HG03159 (cell line): Measurements from ENCODE around the gene HGFAC.
"Not testable (repeated sequence)": the region's sequence is repeated elsewhere in the genome, so short reads cannot be mapped to it uniquely, and the experiment has no call there.

Source experiments
- ATAC-seq: cut with Tn5 transposase; IDR thresholded peaks from one replicate; pipeline ENCODE4 v1.9.1; 2021; ENCODE audit warnings: mild to moderate bottlenecking, moderate library complexity; ENCODE audit not compliant: unreplicated experiment

HGFAC gene

GRCh38 chr4:3410401-3411135 is 31.2 kb upstream of the HGFAC start:
- no peak for ATAC-seq

GRCh38 chr4:3411190-3411589 is 30.6 kb upstream of the HGFAC start:
- not testable (repeated sequence) for ATAC-seq

GRCh38 chr4:3411676-3412075 is 30.1 kb upstream of the HGFAC start:
- no peak for ATAC-seq

GRCh38 chr4:3412257-3413020 is 29.3 kb upstream of the HGFAC start:
- ATAC-seq = no peak

GRCh38 chr4:3413217-3413671 is 28.5 kb upstream of the HGFAC start:
- no peak for ATAC-seq

GRCh38 chr4:3413675-3414420 is 27.9 kb upstream of the HGFAC start:
- no peak for ATAC-seq

GRCh38 chr4:3414421-3415279 is 27.1 kb upstream of the HGFAC start:
- ATAC-seq = no peak

- no peak for ATAC-seq
Observed at GRCh38 chr4:3415471-3416141, 26.2 kb upstream of the HGFAC start.

GRCh38 chr4:3416270-3416669 is 25.5 kb upstream of the HGFAC start:
- no peak for ATAC-seq

- ATAC-seq = no peak
Observed at GRCh38 chr4:3416821-3417221, 24.9 kb upstream of the HGFAC start.

GRCh38 chr4:3417448-3417847 is 24.3 kb upstream of the HGFAC start:
- no peak for ATAC-seq

GRCh38 chr4:3418029-3418762 is 23.6 kb upstream of the HGFAC start:
- ATAC-seq = no peak

GRCh38 chr4:3419836-3420605 is 21.7 kb upstream of the HGFAC start:
- no peak for ATAC-seq

- no peak for ATAC-seq
Observed at GRCh38 chr4:3420606-3420955, 21.2 kb upstream of the HGFAC start.

- ATAC-seq = no peak
Observed at GRCh38 chr4:3420956-3421355, 20.8 kb upstream of the HGFAC start.

- ATAC-seq = no peak
Observed at GRCh38 chr4:3421470-3421869, 20.3 kb upstream of the HGFAC start.

GRCh38 chr4:3422241-3422801 is 19.4 kb upstream of the HGFAC start:
- no peak for ATAC-seq

- ATAC-seq = no peak
Observed at GRCh38 chr4:3422808-3423297, 18.9 kb upstream of the HGFAC start.
